H1 (cell line): Measurements from ENCODE around the gene GRK5. TPM values are rescaled to one million over a fixed set of nuclear protein-coding genes. Genes with fewer than 3 reads are reported as not detected.

Experiments used
- ATF2 ChIP-seq: IDR thresholded peaks from 2 replicates; pipeline ENCODE4 v1.6.1; 2012; ENCODE audit warnings: low read length, inconsistent platforms
- RAD21 ChIP-seq, 2 experiments: IDR thresholded peaks in 1 of 2; conservative IDR thresholded peaks in 1 of 2; 2 replicates each; pipeline ENCODE4 v1.6.1; 2011; ENCODE audit warnings: low read depth in 2 of 2, low read length in 2 of 2, improper control_type of control experiment in 1 of 2, inconsistent platforms in 1 of 2, mild to moderate bottlenecking in 1 of 2, moderate library complexity in 1 of 2
- polyA plus RNA-seq, 7 experiments: library from polyadenylated mRNA; depleted of rRNA in 3 of 7; stranded (reverse) in 5 of 7; unstranded in 2 of 7; fragments of >200 nt in 5 of 7; fragments of 200-250 nt in 2 of 7; gene quantifications; 1 replicate in 5 of 7; 2 replicates in 1 of 7; 4 replicates in 1 of 7; pipeline versions ENCODE4 v1.2.1 to v1.2.3, GENCODE V29; 2011 to 2013; ENCODE audit warnings: missing spikeins in 2 of 7, mixed read lengths in 2 of 7
- total RNA-seq: library from RNA; stranded (reverse); fragmentation: NEBNext Ultra II Directional; extraction: Animal tissue kit (Norgen Biotek cat#: 25700); gene quantifications from 2 replicates; pipeline ENCODE4 v1.2.1, GENCODE V29; 2021

GRK5 gene
- total and polyA plus RNA-seq, 2 of the 8 experiments (the other 6 are each of a cell fraction or from before 2014, with no cell fraction given): 0.54 to 2.5 TPM

GRCh38 chr10:119221201-119221600 lies 13.8 kb downstream of the GRK5 start (continued):
- TF ChIP-seq ATF2 (no peak), RAD21 (IDR thresholded peaks at IDR 0.05 in 1 of 2, conservative IDR thresholded peaks at IDR 0.05 in 1 of 2; ENCODE audit: low read depth in 2 of 2, low read length in 2 of 2) (no peak)
